H1 (cell line): Measurements from ENCODE around the gene F5.

ENCODE experiments used
- CTCF ChIP-seq, 3 experiments: IDR thresholded peaks; 1 replicate in 2 of 3; 2 replicates in 1 of 3; pipeline versions ENCODE4 v1.5.1 to v1.6.1; 2011; ENCODE audit warnings: low read length in 3 of 3, mild to moderate bottlenecking in 3 of 3, inconsistent platforms in 2 of 3, low read depth in 1 of 3, moderate library complexity in 1 of 3; ENCODE audit not compliant: insufficient read depth in 1 of 3; ENCODE audit errors: control extremely low read depth in 1 of 3
- EP300 ChIP-seq, 2 experiments: IDR thresholded peaks; 1 replicate in 1 of 2; 2 replicates in 1 of 2; pipeline ENCODE4 v1.6.1; 2011 to 2012; ENCODE audit warnings: low read depth in 2 of 2, low read length in 2 of 2, mild to moderate bottlenecking in 2 of 2, borderline replicate concordance in 1 of 2, inconsistent platforms in 1 of 2, moderate library complexity in 1 of 2
- RFX5 ChIP-seq: IDR thresholded peaks from 2 replicates; pipeline ENCODE4 v1.6.1; 2011; ENCODE audit warnings: low read depth, low read length, improper control_type of control experiment, borderline replicate concordance

GRCh38 chr1:169517558-169518186, 68.6 kb downstream of the F5 start:
- no peak for TF ChIP-seq CTCF (IDR thresholded peaks at IDR 0.05; ENCODE audit: control extremely low read depth in 1 of 3, insufficient read depth in 1 of 3, low read depth in 1 of 3, low read length in 3 of 3)
- TF ChIP-seq RFX5 = no peak
- no peak for TF ChIP-seq EP300 (IDR thresholded peaks at IDR 0.05; ENCODE audit: borderline replicate concordance in 1 of 2, low read depth in 2 of 2, low read length in 2 of 2)
